ENCODE measurements around the gene TRAF3IP1. TPM values are rescaled to one million over a fixed set of nuclear protein-coding genes. Genes with fewer than 3 reads are reported as not detected.
"Not testable (repeated sequence)": the region's sequence is repeated elsewhere in the genome, so short reads cannot be mapped to it uniquely, and the experiment has no call there.

TRAF3IP1 gene
- total RNA-seq, 1 experiment from 2014 or later = 3.8 TPM

- Histone ChIP-seq H3K9me3 (no peaks in the 10 kb centered on the region), H3K36me3 (no peaks in the 10 kb centered on the region), H3K27me3 (no peaks in the 10 kb centered on the region), H3K4me3 (no peak overlapping the region)
- no peak for DNase-seq
Measured at GRCh38 chr2:238346544-238346943, 26.2 kb downstream of the TRAF3IP1 start.

GRCh38 chr2:238350150-238350897, 30.0 kb downstream of the TRAF3IP1 start:
- Histone ChIP-seq H3K27me3 (no peaks in the 10 kb centered on the region), H3K36me3 (no peaks in the 10 kb centered on the region; the same call in 1 of the 2 replicates), H3K9me3 (no peaks in the 10 kb centered on the region), H3K4me3 (no peak overlapping the region)
- DNase-seq = no peak

- H3K36me3 ChIP-seq = no peaks in the 10 kb centered on the region; the same call in 1 of the 2 replicates
- no peaks in the 10 kb centered on the region for H3K27me3 ChIP-seq
- no peak overlapping the region for H3K4me3 ChIP-seq
- DNase-seq = no peak
- H3K9me3 ChIP-seq = no peaks in the 10 kb centered on the region
Measured at GRCh38 chr2:238351315-238351714, 31.0 kb downstream of the TRAF3IP1 start.

DNA sequence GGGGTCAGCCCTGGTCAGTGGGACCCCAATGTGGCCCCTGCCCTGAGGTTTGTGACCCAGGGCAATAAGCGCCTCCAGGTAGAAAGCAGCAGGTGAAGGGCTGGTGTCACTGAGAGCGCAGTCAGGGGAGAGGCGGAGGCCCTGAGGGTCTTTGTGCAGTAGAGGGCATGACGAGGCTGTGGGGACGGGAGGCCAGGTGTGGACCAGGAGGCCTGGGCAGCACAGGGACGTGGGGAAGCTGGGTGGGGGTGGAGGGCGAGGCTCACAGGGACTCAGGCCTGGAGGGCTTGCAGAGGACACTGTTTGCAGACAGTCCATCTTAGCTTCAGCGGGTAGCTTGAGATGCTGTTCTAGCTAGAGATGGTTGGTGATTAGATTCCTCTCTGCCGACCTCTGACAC, 32.0 kb downstream of the TRAF3IP1 start:
- DNase-seq = no peak
- Histone ChIP-seq H3K27me3 (no peaks in the 10 kb centered on the region), H3K4me3 (no peak overlapping the region), H3K9me3 (no peaks in the 10 kb centered on the region), H3K36me3 (peaks cover 4% of the 10 kb centered on the region; the same call in 1 of the 2 replicates)

DNA sequence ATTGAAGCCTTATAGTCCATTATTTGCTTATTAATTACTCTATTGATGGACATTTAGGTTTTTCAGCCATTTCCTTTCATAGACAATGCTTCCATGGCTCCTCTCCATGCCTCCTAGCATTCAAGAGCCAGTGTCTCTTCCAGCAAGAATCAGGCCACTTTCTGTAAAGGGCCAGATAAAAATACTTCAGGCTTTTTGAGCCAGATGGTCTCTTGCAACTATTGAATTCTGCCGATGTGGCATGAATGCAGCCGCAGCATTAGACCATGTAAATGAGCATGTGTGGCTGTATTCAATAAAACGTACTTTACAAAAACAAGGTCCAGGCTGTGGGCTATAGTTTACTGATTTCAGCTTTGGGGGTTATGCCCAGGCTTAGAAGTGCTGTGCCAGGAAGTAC, 38.5 kb downstream of the TRAF3IP1 start:
- no peaks in the 10 kb centered on the region for H3K9me3 ChIP-seq
- no peaks in the 10 kb centered on the region for H3K27me3 ChIP-seq
- peaks cover 8% of the 10 kb centered on the region for H3K36me3 ChIP-seq
- no peak for DNase-seq
- no peak overlapping the region for H3K4me3 ChIP-seq

GRCh38 chr2:238359403-238359802, 39.1 kb downstream of the TRAF3IP1 start:
- Histone ChIP-seq H3K4me3 (no peak overlapping the region), H3K9me3 (no peaks in the 10 kb centered on the region), H3K27me3 (no peaks in the 10 kb centered on the region), H3K36me3 (peaks cover 8% of the 10 kb centered on the region)
- no peak for DNase-seq

- Histone ChIP-seq H3K36me3 (peaks cover 7% of the 10 kb centered on the region), H3K27me3 (no peaks in the 10 kb centered on the region), H3K9me3 (no peaks in the 10 kb centered on the region), H3K4me3 (no peak overlapping the region)
- DNase-seq = no peak
Measured at GRCh38 chr2:238361877-238362276, 41.6 kb downstream of the TRAF3IP1 start.

- Histone ChIP-seq H3K9me3 (no peaks in the 10 kb centered on the region), H3K36me3 (peaks cover 4% of the 10 kb centered on the region)
- no peak for DNase-seq
Measured at GRCh38 chr2:238362626-238363025, 42.3 kb downstream of the TRAF3IP1 start.

GRCh38 chr2:238369591-238370040, 49.3 kb downstream of the TRAF3IP1 start:
- no peak for DNase-seq
- Histone ChIP-seq H3K4me3 (no peak overlapping the region), H3K27me3 (no peaks in the 10 kb centered on the region), H3K36me3 (no peaks in the 10 kb centered on the region), H3K9me3 (no peaks in the 10 kb centered on the region)

More at GRCh38 chr2:238362626-238363025, 42.3 kb downstream of the TRAF3IP1 start:
- Histone ChIP-seq H3K4me3 (no peak overlapping the region), H3K27me3 (no peaks in the 10 kb centered on the region)

DNA sequence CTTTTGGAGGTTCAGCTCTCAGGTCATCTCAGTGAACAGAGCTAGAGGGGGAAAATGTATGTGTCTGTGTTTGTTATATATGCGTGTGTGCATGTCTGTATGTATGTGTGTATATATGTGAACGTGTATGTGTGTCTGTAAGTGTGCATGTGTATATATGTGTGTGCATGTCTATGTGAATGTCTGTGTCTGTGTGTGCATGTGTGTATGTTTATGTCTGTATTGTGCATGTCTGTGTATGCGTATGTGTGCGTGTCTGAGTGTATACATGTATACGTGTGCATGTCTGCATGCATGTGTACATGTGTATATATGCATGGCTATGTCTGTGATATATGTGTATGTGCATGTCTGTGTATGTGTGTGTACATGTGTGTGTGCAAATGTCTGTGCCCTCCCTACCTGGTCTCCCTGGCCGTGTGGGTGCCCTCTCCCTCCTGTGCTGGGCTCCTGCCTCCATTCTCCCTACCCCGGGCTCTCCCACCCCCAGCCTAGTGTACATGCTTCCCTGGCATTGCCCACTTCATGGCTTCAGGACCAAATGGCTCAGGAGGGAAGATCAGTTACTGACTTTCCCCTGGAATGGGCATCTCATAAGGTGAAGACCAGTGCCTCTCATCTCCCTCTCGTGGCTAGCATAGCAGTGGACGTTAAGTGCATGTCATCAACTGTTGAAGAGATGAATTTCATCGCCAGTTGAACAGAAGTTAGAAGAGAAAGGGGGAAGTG, 49.9 kb downstream of the TRAF3IP1 start:
- DNase-seq = no peak
- no peaks in the 10 kb centered on the region for H3K36me3 ChIP-seq
- H3K9me3 ChIP-seq = no peaks in the 10 kb centered on the region
- no peak overlapping the region for H3K4me3 ChIP-seq
- H3K27me3 ChIP-seq = no peaks in the 10 kb centered on the region

GRCh38 chr2:238370823-238371372, 50.6 kb downstream of the TRAF3IP1 start:
- DNase-seq = peak; percentile 33
- Histone ChIP-seq H3K9me3 (no peaks in the 10 kb centered on the region), H3K4me3 (no peak overlapping the region), H3K36me3 (no peaks in the 10 kb centered on the region), H3K27me3 (no peaks in the 10 kb centered on the region)

- not testable (repeated sequence) for DNase-seq, H3K4me3 ChIP-seq, H3K9me3 ChIP-seq, H3K36me3 ChIP-seq, H3K27me3 ChIP-seq
Measured at GRCh38 chr2:238372277-238372676, 52.0 kb downstream of the TRAF3IP1 start.

DNA sequence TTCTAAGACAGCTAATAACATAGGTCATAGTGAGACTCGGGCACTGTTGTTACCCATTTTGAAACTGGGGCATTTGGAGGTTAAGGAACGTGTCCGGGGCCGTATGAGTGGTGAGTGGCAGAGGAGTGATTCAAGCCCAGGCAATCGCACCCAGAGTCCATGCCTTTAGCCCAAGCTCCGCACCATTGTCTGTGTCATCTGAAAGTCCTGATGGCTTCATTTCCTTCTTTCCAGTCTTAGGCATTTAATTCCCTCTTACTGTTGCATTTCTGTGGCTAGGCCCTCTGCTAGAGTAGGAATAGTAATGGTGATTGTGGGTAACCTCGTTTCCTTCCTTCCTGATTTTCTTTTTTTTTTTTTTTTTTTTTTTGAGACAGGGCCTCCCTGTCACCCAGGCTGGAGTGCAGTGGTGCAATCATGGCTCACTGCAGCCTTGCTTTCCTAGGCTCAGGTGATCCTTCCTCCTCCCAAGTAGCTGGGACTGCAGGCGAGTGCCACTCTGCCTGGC, 56.6 kb downstream of the TRAF3IP1 start:
- Histone ChIP-seq H3K9me3 (no peaks in the 10 kb centered on the region), H3K36me3 (peaks cover 3% of the 10 kb centered on the region), H3K27me3 (no peaks in the 10 kb centered on the region), H3K4me3 (no peak overlapping the region)
- DNase-seq = no peak

DNA sequence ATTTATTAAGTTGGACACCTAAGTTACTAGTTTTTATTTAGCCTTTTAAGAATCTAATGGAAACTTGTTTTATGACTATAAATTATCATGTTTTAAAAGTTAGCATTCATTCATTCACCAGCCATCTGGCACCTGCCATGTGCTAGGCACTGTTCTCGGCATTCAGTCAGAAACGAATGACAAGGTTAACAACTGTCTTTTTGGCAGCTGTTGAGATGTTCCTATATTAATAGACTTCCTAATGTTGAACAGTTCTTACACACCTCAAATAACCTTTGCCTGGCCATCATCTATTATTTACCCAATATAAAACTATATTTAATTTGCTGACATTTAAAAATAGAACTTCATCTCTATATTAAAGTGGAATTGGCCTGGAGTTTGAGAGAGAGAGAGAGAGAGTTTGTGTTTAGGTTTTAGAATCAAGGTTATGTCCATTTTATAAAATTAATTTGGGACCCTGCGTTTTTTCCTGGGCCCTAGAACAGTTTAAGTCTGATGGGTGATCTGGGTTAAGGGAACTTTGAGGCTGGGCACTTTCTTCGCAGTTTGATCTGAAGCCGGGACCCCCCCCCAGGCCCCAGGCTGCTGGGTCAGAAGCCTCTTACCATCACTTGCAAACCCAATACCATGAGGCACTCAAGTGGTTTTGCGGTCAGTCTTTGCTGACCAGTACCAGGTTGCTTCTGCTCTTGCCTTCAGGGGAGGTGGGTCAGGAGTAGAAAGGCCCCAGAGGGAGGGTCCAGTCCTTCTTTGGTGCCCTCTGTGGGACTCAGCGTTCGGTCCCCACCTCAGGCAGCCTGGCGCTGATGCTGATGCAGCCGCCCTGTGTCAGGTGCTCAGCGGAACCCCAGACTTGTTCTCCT, 58.1 kb downstream of the TRAF3IP1 start:
- H3K36me3 ChIP-seq = peaks cover 3% of the 10 kb centered on the region
- DNase-seq = no peak
- H3K27me3 ChIP-seq = no peaks in the 10 kb centered on the region
- no peak overlapping the region for H3K4me3 ChIP-seq
- H3K9me3 ChIP-seq = no peaks in the 10 kb centered on the region

DNA sequence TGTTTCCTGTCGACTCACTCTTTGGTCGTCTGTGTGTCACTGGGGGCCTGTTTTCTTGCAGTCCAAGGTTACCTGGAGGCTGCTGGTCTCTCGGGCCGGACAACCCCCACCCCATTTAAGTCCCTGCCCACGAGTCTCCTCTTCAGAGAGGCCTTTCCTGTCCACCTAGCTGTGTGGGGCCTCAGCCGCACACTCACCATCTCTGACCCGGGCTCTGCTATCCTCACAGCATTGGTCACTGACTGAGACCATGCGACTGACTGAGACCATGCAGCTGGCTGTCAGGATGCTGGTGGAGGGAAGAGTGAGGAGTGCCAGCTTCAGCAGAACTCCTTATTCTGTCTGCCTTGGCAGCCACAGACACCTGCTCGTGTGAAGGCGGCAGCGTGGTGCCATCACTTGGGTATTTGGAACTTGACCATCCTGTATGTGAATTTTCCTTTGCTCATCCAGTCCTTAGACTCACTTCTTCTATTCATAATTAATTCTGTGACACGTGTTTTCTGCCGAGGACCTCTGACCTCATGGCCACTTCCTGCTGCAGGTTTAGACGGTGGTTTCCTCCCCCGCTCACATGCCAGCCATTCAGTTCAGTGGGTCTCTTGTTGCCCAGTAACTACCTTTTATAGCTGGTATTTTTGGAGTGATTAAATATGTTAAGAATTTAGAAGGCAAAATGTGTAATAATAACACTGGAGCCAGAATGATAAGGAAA, 58.9 kb downstream of the TRAF3IP1 start:
- peak; percentile 58 for DNase-seq
- Histone ChIP-seq H3K4me3 (no peak overlapping the region), H3K27me3 (no peaks in the 10 kb centered on the region), H3K9me3 (no peaks in the 10 kb centered on the region), H3K36me3 (peaks cover 3% of the 10 kb centered on the region)

GRCh38 chr2:238380336-238380735, 60.0 kb downstream of the TRAF3IP1 start:
- peaks cover 3% of the 10 kb centered on the region for H3K36me3 ChIP-seq
- H3K4me3 ChIP-seq = no peak overlapping the region
- no peaks in the 10 kb centered on the region for H3K27me3 ChIP-seq
- no peaks in the 10 kb centered on the region for H3K9me3 ChIP-seq
- DNase-seq = no peak

All from MG63 (cell line).